Astrocyte of the spinal cord (primary cell): Measurements from ENCODE around the gene SMG6.
"Not testable (repeated sequence)": the region's sequence is repeated elsewhere in the genome, so short reads cannot be mapped to it uniquely, and the experiment has no call there.

Experiments used
- DNase-seq: peaks from one replicate; pipeline ENCODE4 v3.0.0; 2011; ENCODE audit warnings: low read depth, low spot score
- H3K4me3 ChIP-seq: 2 replicates; pipeline ENCODE4 v1.5.1; 2011; ENCODE audit warnings: low read depth, mild to moderate bottlenecking, low read length, moderate library complexity
- CTCF ChIP-seq: IDR thresholded peaks from 2 replicates; pipeline ENCODE4 v1.5.1; 2012; ENCODE audit warnings: low read depth, mild to moderate bottlenecking, low read length, inconsistent platforms
- in situ Hi-C: cut with HindIII; loops from 2 replicates; pipeline ENCODE4 v1.10.0; 2017; ENCODE audit warnings: low sequenced_read_pairs

SMG6 gene

GRCh38 chr17:2018716-2019510 lies 284.7 kb downstream of the SMG6 start:
- H3K4me3 ChIP-seq, result no peak overlapping the region
- DNase-seq, result no peak
- in situ Hi-C loops, result no loop called here
- no peak for TF ChIP-seq CTCF

- TF ChIP-seq CTCF, result no peak
- no peak overlapping the region for H3K4me3 ChIP-seq
- no peak for DNase-seq
- in situ Hi-C loops, result no loop called here
Measured at GRCh38 chr17:2017274-2017941, 286.2 kb downstream of the SMG6 start.

- no peak for TF ChIP-seq CTCF
- no peak for DNase-seq
- in situ Hi-C loops, result no loop called here
- H3K4me3 ChIP-seq, result no peak overlapping the region
Measured at GRCh38 chr17:2016494-2016893, 287.1 kb downstream of the SMG6 start.

DNA sequence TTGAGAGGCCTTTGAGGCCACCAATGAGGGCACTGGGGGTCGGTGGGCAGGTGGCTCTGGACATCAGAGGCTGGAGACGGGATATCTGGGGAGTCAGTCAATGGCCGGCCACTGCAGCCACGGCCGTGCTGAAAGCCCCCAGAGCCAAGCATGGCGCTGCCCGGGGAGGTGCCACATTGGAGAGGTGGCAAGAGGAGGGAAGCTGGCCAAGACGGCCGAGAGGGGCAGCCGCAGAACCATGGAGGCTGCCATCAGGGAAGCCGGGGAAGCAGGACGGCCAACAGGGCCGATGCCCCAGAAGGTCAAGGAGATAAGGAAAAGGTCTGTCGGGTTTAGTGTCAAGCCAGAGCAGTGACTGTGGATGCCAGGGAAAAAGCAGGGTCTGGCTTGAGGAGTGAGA lies 288.3 kb downstream of the SMG6 start:
- TF ChIP-seq CTCF, result no peak
- no peak for DNase-seq
- in situ Hi-C loops, result no loop called here
- H3K4me3 ChIP-seq, result no peak overlapping the region

DNA sequence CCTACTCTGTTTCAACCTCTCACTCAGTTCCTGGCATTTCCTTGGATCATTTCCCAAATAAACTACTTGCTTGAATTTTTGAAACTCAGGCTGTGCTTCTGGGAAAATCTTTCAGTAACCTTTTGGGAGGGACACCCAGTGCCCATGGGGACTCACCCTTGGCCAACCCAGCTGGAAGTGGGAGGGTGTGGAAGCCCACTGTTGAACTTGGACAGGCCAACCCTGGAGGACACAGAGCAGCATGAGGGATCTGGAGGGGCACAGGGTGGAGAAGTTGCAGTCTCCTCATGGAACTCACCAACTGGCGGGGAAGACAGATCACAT lies 289.6 kb downstream of the SMG6 start:
- no peak for DNase-seq
- in situ Hi-C loops, result no loop called here
- TF ChIP-seq CTCF, result no peak
- H3K4me3 ChIP-seq, result no peak overlapping the region

GRCh38 chr17:2013220-2013993 lies 290.2 kb downstream of the SMG6 start:
- in situ Hi-C loops, DNase-seq, H3K4me3 ChIP-seq: not testable (repeated sequence)

GRCh38 chr17:2012499-2012898 lies 291.1 kb downstream of the SMG6 start:
- in situ Hi-C loops, result no loop called here
- no peak for DNase-seq
- no peak for TF ChIP-seq CTCF
- no peak overlapping the region for H3K4me3 ChIP-seq
